ENCODE data around the gene KCNN1.

The KCNN1 gene

DNA sequence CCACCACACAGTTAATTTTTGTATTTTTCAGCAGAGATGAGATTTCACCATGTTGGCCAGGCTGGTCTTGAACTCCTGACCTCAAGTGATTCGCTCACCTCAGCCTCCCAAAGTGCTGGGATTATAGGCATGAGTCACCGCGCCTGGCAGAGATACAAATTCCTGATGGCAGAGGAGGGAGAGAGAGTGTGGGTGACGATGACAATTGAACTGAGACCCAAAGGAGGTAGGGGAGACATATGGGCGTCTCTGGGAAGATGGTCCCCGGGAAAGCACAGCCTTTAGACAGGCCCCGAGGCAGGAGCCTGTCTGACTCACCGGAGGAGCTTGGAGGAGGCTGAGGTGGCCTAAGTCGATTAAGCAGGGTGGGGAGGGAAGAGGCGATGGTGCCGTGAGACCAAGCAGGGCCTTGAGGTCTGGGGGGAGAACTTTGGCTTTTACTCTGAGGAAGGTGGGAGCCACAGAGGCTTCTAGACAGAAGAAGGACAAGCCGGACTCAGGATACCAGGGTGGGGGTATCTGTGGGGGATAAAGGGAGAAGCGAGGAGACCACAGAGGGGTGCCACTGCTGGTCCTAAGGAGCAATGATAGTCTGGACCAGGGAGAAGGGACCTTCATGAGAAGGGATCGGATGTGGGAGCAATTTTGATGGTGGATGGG is 79.3 kb downstream of the KCNN1 start:
- peaks cover 3% of the 10 kb centered on the region for H3K9me3 ChIP-seq (ENCODE audit: control insufficient read depth, low read length)
- DNase-seq (ENCODE audit: low read depth), result peak; percentile 65
- no peaks in the 10 kb centered on the region for H3K27me3 ChIP-seq (replicated peaks; ENCODE audit: control insufficient read depth, insufficient read depth, low read length)
- no peak overlapping the region for H3K4me3 ChIP-seq (ENCODE audit: low read length)
- peaks cover 26% of the 10 kb centered on the region for H3K4me1 ChIP-seq (ENCODE audit: control insufficient read depth, insufficient read depth, low read length)
- no peaks in the 10 kb centered on the region for H3K36me3 ChIP-seq (ENCODE audit: control insufficient read depth, insufficient read depth, low read length, severe bottlenecking)
- H3K9ac ChIP-seq (ENCODE audit: low read length), result peak overlapping the region; percentile 77

DNA sequence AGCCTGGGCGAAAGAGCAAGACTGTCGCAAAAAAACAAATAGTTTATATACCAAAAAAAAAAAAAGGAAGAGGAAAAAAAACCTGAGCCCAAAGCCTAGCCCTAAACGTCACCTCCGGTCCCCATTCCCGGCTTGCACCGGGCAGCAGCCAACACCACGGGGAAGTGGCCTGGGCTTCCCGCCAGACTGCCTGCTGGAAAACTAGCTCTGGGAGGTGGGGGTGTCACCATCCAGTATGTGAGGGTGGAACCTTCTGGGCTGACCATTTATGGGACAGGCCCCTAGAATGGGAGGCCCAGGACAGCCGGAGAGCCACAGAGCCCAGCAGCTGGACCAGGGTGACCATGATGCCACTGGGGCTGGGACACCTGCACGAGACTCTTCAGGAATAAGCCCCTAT is 82.5 kb downstream of the KCNN1 start:
- Histone ChIP-seq H3K9ac (ENCODE audit: low read length) (no peak overlapping the region), H3K36me3 (ENCODE audit: control insufficient read depth, insufficient read depth, low read length, severe bottlenecking) (no peaks in the 10 kb centered on the region), H3K27me3 (replicated peaks; ENCODE audit: control insufficient read depth, insufficient read depth, low read length) (no peaks in the 10 kb centered on the region), H3K4me1 (ENCODE audit: control insufficient read depth, insufficient read depth, low read length) (peaks cover 44% of the 10 kb centered on the region), H3K9me3 (ENCODE audit: control insufficient read depth, low read length) (no peaks in the 10 kb centered on the region), H3K4me3 (ENCODE audit: low read length) (no peak overlapping the region)
- DNase-seq (ENCODE audit: low read depth), result no peak

Measured in adipocyte (in vitro differentiated cells).